HAP-1 (cell line): ENCODE measurements around the gene DLGAP4.

Source experiments
- DNase-seq, 2 experiments: peaks; one replicate each; pipeline ENCODE4 v3.0.0-alpha.2; 2016 to 2020; ENCODE audit warnings: low spot score in 2 of 2
- H3K27me3 ChIP-seq: fragments of 250-450 bp; sonication (Bioruptor Pico); 2 replicates; pipeline ENCODE4 v1.5.1; 2020; ENCODE audit warnings: low read depth, mild to moderate bottlenecking, moderate library complexity
- H3K36me3 ChIP-seq: fragments of 250-450 bp; sonication (Bioruptor Pico); replicated peaks from 2 replicates; pipeline ENCODE4 v1.5.1; 2020; ENCODE audit warnings: mild to moderate bottlenecking
- H3K4me1 ChIP-seq: fragments of 250-450 bp; sonication (Bioruptor Pico); 2 replicates; pipeline ENCODE4 v1.5.1; 2020; ENCODE audit warnings: mild to moderate bottlenecking
- H3K4me3 ChIP-seq: fragments of 250-450 bp; sonication (Bioruptor Pico); 2 replicates; pipeline ENCODE4 v1.5.1; 2020; ENCODE audit warnings: mild to moderate bottlenecking, moderate library complexity
- H3K9me3 ChIP-seq: fragments of 250-450 bp; sonication (Bioruptor Pico); 2 replicates; pipeline ENCODE4 v1.5.1; 2020; ENCODE audit warnings: mild to moderate bottlenecking, moderate library complexity
- in situ Hi-C: fragments of 300-500 bp; cut with MboI; formaldehyde crosslinking; loops from 3 replicates; pipeline ENCODE4 v1.14.3; 2020; ENCODE audit warnings: low sequenced_read_pairs, inconsistent platforms, mixed read lengths

DLGAP4 gene

GRCh38 chr20:36339646-36340592 is 33.8 kb downstream of the DLGAP4 start:
- DNase-seq: no peak
- H3K4me1 ChIP-seq: no peaks in the 10 kb centered on the region
- no peaks in the 10 kb centered on the region for H3K9me3 ChIP-seq
- in situ Hi-C loops: no loop called here
- H3K4me3 ChIP-seq: no peak overlapping the region
- no peaks in the 10 kb centered on the region for H3K36me3 ChIP-seq
- peaks cover 10% of the 10 kb centered on the region for H3K27me3 ChIP-seq

GRCh38 chr20:36340593-36340990 is 34.5 kb downstream of the DLGAP4 start:
- no peaks in the 10 kb centered on the region for H3K9me3 ChIP-seq
- no peak for DNase-seq
- H3K36me3 ChIP-seq: no peaks in the 10 kb centered on the region
- H3K4me3 ChIP-seq: no peak overlapping the region
- H3K4me1 ChIP-seq: no peaks in the 10 kb centered on the region
- in situ Hi-C loops: no loop called here
- H3K27me3 ChIP-seq: peaks cover 3% of the 10 kb centered on the region; the same call in 1 of the 2 replicates

GRCh38 chr20:36341331-36342020 is 35.3 kb downstream of the DLGAP4 start:
- DNase-seq: no peak
- H3K4me1 ChIP-seq: no peaks in the 10 kb centered on the region
- H3K4me3 ChIP-seq: no peak overlapping the region
- no peaks in the 10 kb centered on the region for H3K36me3 ChIP-seq
- no peaks in the 10 kb centered on the region for H3K9me3 ChIP-seq
- in situ Hi-C loops: no loop called here
- no peaks in the 10 kb centered on the region for H3K27me3 ChIP-seq

- Histone ChIP-seq H3K27me3 (no peaks in the 10 kb centered on the region), H3K9me3 (no peaks in the 10 kb centered on the region), H3K36me3 (no peaks in the 10 kb centered on the region), H3K4me1 (no peaks in the 10 kb centered on the region), H3K4me3 (no peak overlapping the region)
- DNase-seq: no peak
- in situ Hi-C loops: no loop called here
These were observed 36.4 kb downstream of the DLGAP4 start for GRCh38 chr20:36342331-36343120.

- no peaks in the 10 kb centered on the region for H3K36me3 ChIP-seq
- in situ Hi-C loops: no loop called here
- H3K4me1 ChIP-seq: no peaks in the 10 kb centered on the region
- no peaks in the 10 kb centered on the region for H3K27me3 ChIP-seq
- no peaks in the 10 kb centered on the region for H3K9me3 ChIP-seq
- no peak for DNase-seq
- no peak overlapping the region for H3K4me3 ChIP-seq
These were observed 37.5 kb downstream of the DLGAP4 start for GRCh38 chr20:36343641-36344040.

GRCh38 chr20:36344517-36345132 is 38.5 kb downstream of the DLGAP4 start:
- H3K4me1 ChIP-seq: no peaks in the 10 kb centered on the region
- H3K4me3 ChIP-seq: no peak overlapping the region
- no peaks in the 10 kb centered on the region for H3K9me3 ChIP-seq
- no peaks in the 10 kb centered on the region for H3K36me3 ChIP-seq
- in situ Hi-C loops: no loop called here
- no peaks in the 10 kb centered on the region for H3K27me3 ChIP-seq
- peak; percentile 51 to 78 for DNase-seq

GRCh38 chr20:36346256-36346655 is 40.1 kb downstream of the DLGAP4 start:
- no peaks in the 10 kb centered on the region for H3K36me3 ChIP-seq
- H3K4me1 ChIP-seq: no peaks in the 10 kb centered on the region
- H3K27me3 ChIP-seq: no peaks in the 10 kb centered on the region
- H3K9me3 ChIP-seq: no peaks in the 10 kb centered on the region
- no peak overlapping the region for H3K4me3 ChIP-seq
- in situ Hi-C loops: no loop called here
- no peak for DNase-seq

GRCh38 chr20:36349384-36350170 is 43.4 kb downstream of the DLGAP4 start:
- Histone ChIP-seq H3K27me3 (no peaks in the 10 kb centered on the region), H3K36me3 (no peaks in the 10 kb centered on the region), H3K4me1 (no peaks in the 10 kb centered on the region), H3K9me3 (no peaks in the 10 kb centered on the region), H3K4me3 (no peak overlapping the region)
- in situ Hi-C loops: no loop called here
- no peak for DNase-seq

GRCh38 chr20:36350439-36350838 is 44.3 kb downstream of the DLGAP4 start:
- no peak for DNase-seq

GRCh38 chr20:36351937-36352336 is 45.8 kb downstream of the DLGAP4 start:
- in situ Hi-C loops: no loop called here
- Histone ChIP-seq H3K27me3 (no peaks in the 10 kb centered on the region), H3K36me3 (no peaks in the 10 kb centered on the region), H3K9me3 (no peaks in the 10 kb centered on the region), H3K4me1 (no peaks in the 10 kb centered on the region), H3K4me3 (no peak overlapping the region)
- DNase-seq: no peak

More at GRCh38 chr20:36350439-36350838, 44.3 kb downstream of the DLGAP4 start:
- Histone ChIP-seq H3K9me3 (no peaks in the 10 kb centered on the region), H3K27me3 (no peaks in the 10 kb centered on the region), H3K4me1 (no peaks in the 10 kb centered on the region), H3K36me3 (no peaks in the 10 kb centered on the region), H3K4me3 (no peak overlapping the region)
- in situ Hi-C loops: no loop called here

GRCh38 chr20:36352843-36353553 is 46.9 kb downstream of the DLGAP4 start:
- Histone ChIP-seq H3K4me3 (no peak overlapping the region), H3K36me3 (no peaks in the 10 kb centered on the region), H3K4me1 (no peaks in the 10 kb centered on the region), H3K9me3 (no peaks in the 10 kb centered on the region), H3K27me3 (no peaks in the 10 kb centered on the region)
- DNase-seq: no peak
- in situ Hi-C loops: no loop called here

GRCh38 chr20:36353740-36354139 is 47.6 kb downstream of the DLGAP4 start:
- Histone ChIP-seq H3K27me3 (no peaks in the 10 kb centered on the region), H3K9me3 (no peaks in the 10 kb centered on the region), H3K36me3 (no peaks in the 10 kb centered on the region), H3K4me3 (no peak overlapping the region), H3K4me1 (no peaks in the 10 kb centered on the region)
- no peak for DNase-seq
- in situ Hi-C loops: no loop called here
